Gastrocnemius medialis (tissue), 4 donors: Measurements from ENCODE around the gene NDP. TPM values are rescaled to one million over a fixed set of nuclear protein-coding genes. Genes with fewer than 3 reads are reported as not detected.

Experiments
- ATAC-seq, 2 donors: fragments of 150-250 bp; one replicate each; pipeline ENCODE4 v1.9.1; 2016
- DNase-seq, 2 donors: peaks; one replicate each; pipeline ENCODE4 v3.0.0-alpha.2; 2019
- H3K27ac ChIP-seq, 4 donors: fragments of 200-600 bp; sonication (generic); 1 replicate in 1 of 4; 2 replicates in 3 of 4; pipeline ENCODE4 v1.5.1; 2016 to 2018; ENCODE audit warnings: mild to moderate bottlenecking in 2 of 4, moderate library complexity in 1 of 4
- H3K27me3 ChIP-seq, 3 donors: fragments of 200-600 bp; sonication (generic) in 2 of 3; 1 replicate in 1 of 3; 2 replicates in 2 of 3; pipeline versions ENCODE4 v1.5.1 to v1.6.0; 2016 to 2019; ENCODE audit warnings: mild to moderate bottlenecking in 1 of 3, moderate library complexity in 1 of 3
- H3K36me3 ChIP-seq, 2 donors: fragments of 200-600 bp; sonication (generic) in 1 of 2; one replicate each; pipeline ENCODE4 v1.5.1; 2017 to 2018
- H3K4me1 ChIP-seq, 2 donors: fragments of 200-600 bp; sonication (generic) in 1 of 2; one replicate each; pipeline ENCODE4 v1.5.1; 2016 to 2017; ENCODE audit warnings: mild to moderate bottlenecking in 2 of 2
- H3K4me3 ChIP-seq, 4 donors: fragments of 200-600 bp; sonication (generic) in 3 of 4; 1 replicate in 1 of 4; 2 replicates in 3 of 4; pipeline ENCODE4 v1.5.1; 2016 to 2019; ENCODE audit warnings: mild to moderate bottlenecking in 2 of 4
- H3K9me3 ChIP-seq, 3 donors: fragments of 200-600 bp; sonication (generic) in 2 of 3; 1 replicate in 1 of 3; 2 replicates in 2 of 3; pipeline ENCODE4 v1.5.1; 2016 to 2019
- CTCF ChIP-seq, 5 experiments: fragments of 450-650 bp in 3 of 5; fragments of 200-600 bp in 2 of 5; sonication (generic) in 2 of 5; IDR thresholded peaks in 4 of 5; conservative IDR thresholded peaks in 1 of 5; 1 replicate in 4 of 5; 2 replicates in 1 of 5; pipeline ENCODE4 v1.5.1; 2016 to 2019; ENCODE audit warnings: antibody characterized with exemption in 5 of 5, mild to moderate bottlenecking in 3 of 5, moderate library complexity in 3 of 5
- POLR2A ChIP-seq, 2 donors: fragments of 450-650 bp; IDR thresholded peaks; one replicate each; pipeline ENCODE4 v1.6.1; 2017; ENCODE audit warnings: antibody characterized with exemption in 2 of 2, mild to moderate bottlenecking in 2 of 2, moderate library complexity in 2 of 2
- in situ Hi-C, 4 donors: fragments of 200-750 bp; cut with MboI; loops; one replicate each; pipeline versions ENCODE4 v1.15.0 to v1.8.0; 2017; ENCODE audit warnings: low sequenced_read_pairs in 4 of 4
- intact Hi-C: fragments of 100-400 bp; cut with DNase I; formaldehyde crosslinking; loops from one replicate; pipeline ENCODE4 v1.15.1; 2023; ENCODE audit warnings: low total_unique reads
- total RNA-seq, 4 donors: library from RNA; depleted of rRNA; stranded (reverse); fragments of >200 nt; gene quantifications; one replicate each; pipeline versions ENCODE4 v1.1.0 to v1.2.3, GENCODE V29; 2016

Gene NDP
- total RNA-seq, 4 donors from 2014 or later: not detected

DNA sequence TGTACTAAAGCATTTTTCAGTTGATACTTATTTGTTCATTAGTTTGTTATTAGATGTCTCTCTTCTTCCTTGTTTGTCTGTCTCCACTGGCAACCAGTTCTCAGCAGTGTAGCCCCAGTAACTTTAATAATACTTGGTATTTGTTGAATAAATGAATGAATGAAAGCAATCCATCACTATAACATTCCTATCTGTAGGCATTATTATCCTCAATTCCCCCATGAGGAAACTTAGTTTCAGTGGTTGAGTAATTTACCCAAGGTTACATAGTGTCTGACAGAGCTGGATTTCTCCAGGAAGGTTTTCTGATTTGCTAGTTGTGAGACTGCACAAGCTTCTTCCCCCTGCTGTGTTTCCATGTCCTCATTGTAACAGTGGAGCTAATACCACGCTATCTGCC lies 63.2 kb downstream of the NDP start:
- H3K9me3 ChIP-seq: no peaks in the 10 kb centered on the region
- in situ Hi-C loops: no loop called here
- no peaks in the 10 kb centered on the region for H3K4me1 ChIP-seq
- H3K36me3 ChIP-seq: no peaks in the 10 kb centered on the region
- H3K27me3 ChIP-seq: no peaks in the 10 kb centered on the region
- no peak for ATAC-seq
- intact Hi-C loops: no loop called here
- H3K27ac ChIP-seq: no peak overlapping the region
- no peak for TF ChIP-seq CTCF (IDR thresholded peaks at IDR 0.05 in 4 of 5, conservative IDR thresholded peaks at IDR 0.05 in 1 of 5)
- TF ChIP-seq POLR2A (IDR thresholded peaks at IDR 0.05): no peak
- DNase-seq: no peak
- no peak overlapping the region for H3K4me3 ChIP-seq

DNA sequence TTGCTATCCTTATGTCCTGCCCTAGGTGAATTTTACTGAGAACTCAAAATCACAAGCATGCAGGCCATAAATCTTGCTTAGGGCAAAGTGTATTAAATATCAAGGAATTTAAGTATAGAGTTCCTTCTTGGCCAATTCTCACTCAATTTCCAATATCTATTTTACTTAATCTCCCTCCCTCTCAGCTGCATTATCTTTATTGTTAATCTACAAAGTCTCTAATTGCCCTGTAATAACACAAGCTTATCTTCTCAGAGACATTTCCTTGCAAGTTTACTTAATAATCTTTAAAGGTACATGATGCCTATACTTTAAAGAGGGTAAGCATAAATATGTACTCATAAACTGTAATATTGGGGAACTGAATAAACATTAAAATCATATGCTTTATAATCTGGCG lies 64.0 kb downstream of the NDP start:
- DNase-seq (no peak), ATAC-seq (no peak)
- H3K27me3 ChIP-seq: no peaks in the 10 kb centered on the region
- H3K4me3 ChIP-seq: no peak overlapping the region
- in situ Hi-C loops: no loop called here
- TF ChIP-seq POLR2A (IDR thresholded peaks at IDR 0.05): no peak
- no peak for TF ChIP-seq CTCF (IDR thresholded peaks at IDR 0.05 in 4 of 5, conservative IDR thresholded peaks at IDR 0.05 in 1 of 5)
- H3K4me1 ChIP-seq: no peaks in the 10 kb centered on the region
- no peak overlapping the region for H3K27ac ChIP-seq
- no peaks in the 10 kb centered on the region for H3K9me3 ChIP-seq
- H3K36me3 ChIP-seq: no peaks in the 10 kb centered on the region
- intact Hi-C loops: no loop called here

DNA sequence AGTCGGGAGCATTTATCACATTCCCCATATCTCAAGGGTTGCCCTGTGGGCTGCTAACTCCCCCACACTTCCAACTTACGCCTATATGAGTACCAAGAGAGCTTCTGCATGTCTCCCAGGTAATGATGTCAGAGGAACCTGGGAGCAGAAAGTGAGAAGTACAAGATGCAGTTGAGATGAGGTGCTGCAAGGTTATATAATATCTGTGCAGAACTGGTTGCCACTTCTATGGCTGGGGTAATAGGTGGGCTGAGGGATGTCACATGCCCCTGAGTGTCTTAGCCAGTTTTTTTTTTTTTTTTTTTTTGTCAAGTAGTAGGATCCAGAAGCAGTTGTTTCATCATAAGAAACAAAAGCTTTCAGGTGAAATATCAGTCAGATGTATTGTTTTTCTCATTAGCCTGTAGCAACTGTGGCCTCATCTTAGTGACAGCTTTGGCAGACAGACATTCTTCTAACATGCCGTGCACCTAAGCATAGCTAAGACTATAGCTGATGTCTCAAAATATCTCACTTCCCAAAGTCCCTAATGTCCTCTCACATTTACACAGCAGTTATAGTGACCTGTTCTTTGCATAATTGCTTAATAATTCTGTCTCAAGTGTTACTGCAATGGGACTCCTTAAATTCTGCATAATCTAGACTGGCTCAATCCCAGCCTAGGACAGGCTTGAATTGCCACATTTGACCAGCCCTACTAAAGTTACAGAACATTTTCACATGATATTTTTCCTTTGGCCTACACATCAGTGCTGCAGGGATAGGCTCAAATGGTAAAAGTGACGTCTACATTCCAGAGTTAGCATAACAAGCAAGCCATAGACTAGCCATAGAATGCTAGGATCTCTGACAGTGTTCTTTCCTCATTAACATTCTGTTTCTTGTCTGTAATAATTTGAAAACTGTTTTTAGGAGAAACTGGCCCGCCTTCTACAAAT lies 73.0 kb downstream of the NDP start:
- intact Hi-C loops (loop anchor here (5.0 kb wide), 2 partner anchors 38 to 63 kb away; no protein-coding TSS in a partner anchor), in situ Hi-C loops (no loop called here)
- TF ChIP-seq CTCF (IDR thresholded peaks at IDR 0.05 in 4 of 5, conservative IDR thresholded peaks at IDR 0.05 in 1 of 5) (no peak), POLR2A (IDR thresholded peaks at IDR 0.05) (no peak)
- Histone ChIP-seq H3K27me3 (no peaks in the 10 kb centered on the region), H3K4me1 (peaks cover 4 to 14% of the 10 kb centered on the region in 2 donors), H3K27ac (peak overlapping the region; percentile 71 to 84 (median 78)), H3K36me3 (no peaks in the 10 kb centered on the region), H3K4me3 (no peak overlapping the region), H3K9me3 (no peaks in the 10 kb centered on the region)
- ATAC-seq (peak; percentile 83 to 92), DNase-seq (peak; percentile 17 to 57)

Other genes with a start within 250 kb of the NDP start
- 10 to 100 TPM in 3 of 4 donors, 1 to 10 TPM in 1; 7.8 to 34.5 (median 29.3) TPM for gene MAOB, start 90.9 kb downstream of the NDP start, total RNA-seq